HG03025 (cell line): ENCODE data around the gene PPM1N.
A peak's percentile ranks its signal among the peaks of the same experiment; 100 is the strongest.

Source experiments
- ATAC-seq: cut with Tn5 transposase; IDR thresholded peaks from one replicate; pipeline ENCODE4 v1.9.1; 2021; ENCODE audit warnings: mild to moderate bottlenecking, moderate library complexity; ENCODE audit not compliant: unreplicated experiment, low FRiP score

The PPM1N gene

DNA sequence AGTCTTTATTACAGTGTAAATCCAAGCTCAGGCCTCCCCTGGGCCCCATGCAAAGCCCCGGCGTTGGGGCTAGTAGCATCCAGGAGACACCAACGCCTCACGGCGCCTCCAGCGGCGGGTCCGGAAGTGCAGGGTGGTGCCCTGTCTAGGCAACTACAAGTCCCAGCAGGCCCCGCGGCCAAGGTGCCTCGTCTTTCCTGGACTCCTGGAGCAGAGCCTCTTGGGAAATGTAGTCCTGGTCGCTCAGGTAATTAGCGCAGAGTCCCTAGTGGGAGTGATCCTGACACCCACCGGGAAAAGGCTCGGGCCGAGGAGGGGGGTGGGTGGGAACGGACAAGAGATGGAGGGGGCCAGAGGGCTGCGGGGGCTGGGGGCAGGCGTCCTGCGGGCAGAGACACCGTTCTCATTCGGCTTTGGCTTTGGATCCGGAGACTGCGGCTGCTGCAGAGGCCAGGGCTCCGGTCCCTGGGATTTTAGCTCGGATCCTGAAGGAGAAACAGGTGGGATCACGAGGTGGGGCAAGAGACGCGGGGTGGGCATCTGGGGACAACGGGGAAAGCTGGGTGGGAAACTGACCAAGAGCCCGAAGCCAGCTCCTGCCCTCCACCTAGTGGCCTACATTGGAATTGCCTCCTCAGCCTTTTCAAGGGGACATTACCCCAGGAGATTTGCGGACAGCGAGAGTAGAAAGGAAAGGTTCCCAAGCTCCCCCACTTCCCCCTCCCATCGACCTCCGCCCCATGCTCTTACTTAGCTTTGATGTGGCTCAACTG lies 12.8 kb upstream of the PPM1N start:
- ATAC-seq = peak; percentile 87

DNA sequence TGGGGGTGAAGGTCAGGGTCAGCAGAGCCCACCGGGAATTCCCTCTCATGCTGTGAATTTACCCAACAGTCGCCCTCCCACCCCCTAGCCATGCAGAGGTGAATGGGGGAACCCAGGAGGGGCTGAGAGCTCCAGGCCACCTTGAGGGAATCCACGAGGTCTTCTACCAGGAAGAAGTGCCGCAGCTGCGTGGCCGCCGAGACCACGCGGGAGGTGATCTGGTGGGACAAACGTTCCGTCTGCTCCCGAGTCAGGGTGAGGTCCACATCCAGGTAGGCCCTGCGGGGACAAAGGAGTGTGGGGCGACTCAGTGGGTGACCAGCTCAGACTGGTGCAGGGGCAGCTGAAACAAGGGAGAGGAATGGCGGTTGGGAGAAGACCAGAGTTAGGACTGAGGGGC lies 9.5 kb upstream of the PPM1N start:
- ATAC-seq = no peak

DNA sequence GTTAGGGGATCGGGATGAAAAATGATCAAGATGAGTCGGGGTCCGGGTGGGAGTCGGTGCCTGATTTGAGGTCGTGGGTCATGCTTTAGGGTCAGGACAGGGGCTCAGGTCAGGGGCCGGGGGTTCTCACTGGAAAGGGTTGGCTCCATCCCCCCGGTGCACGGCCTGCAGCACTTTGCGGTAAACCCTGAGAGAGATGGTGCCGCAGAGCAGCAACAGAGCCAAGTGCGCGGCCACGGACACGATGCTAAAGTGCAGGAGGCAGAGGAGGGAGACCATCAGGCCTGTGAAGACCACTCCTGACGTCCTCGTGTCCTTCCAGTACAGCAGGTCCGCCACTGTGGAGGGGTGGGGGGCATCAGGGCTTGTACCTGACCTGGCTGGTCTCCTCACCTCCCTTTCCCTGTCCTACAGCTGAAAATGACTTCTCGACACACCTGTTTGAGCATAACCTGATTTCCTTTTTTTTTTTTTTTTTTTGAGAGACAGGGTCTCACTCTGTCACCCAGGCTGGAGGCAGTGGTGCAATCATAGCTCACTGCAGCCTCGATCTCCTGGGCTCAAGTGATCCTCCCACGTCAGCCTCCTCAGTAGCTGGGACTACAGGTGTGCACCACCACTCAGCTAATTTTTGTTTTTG lies 8.9 kb upstream of the PPM1N start:
- ATAC-seq = no peak

DNA sequence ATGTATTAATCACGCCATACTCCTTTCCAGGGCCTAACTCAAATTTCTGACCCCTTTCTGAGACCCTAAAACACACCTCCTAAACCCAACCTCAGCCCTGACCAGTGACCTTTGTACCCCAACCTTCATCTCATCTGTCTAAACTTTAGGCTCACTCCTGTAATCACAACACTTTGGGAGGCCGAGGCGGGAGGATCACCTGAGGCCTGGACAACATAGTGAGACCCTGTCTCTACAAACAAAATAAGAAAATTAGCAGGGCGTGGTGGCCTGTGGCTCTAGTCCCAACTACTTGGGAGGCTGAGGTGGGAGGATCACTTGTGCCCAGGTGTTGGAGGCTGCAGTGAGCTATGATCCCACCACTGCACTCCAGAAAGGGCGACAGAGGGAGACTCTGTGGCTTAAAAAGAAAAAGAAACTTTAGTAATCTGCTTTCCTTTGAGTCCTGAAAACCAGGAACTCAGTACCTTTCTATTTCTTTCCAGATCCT lies 6.1 kb upstream of the PPM1N start:
- no peak for ATAC-seq

DNA sequence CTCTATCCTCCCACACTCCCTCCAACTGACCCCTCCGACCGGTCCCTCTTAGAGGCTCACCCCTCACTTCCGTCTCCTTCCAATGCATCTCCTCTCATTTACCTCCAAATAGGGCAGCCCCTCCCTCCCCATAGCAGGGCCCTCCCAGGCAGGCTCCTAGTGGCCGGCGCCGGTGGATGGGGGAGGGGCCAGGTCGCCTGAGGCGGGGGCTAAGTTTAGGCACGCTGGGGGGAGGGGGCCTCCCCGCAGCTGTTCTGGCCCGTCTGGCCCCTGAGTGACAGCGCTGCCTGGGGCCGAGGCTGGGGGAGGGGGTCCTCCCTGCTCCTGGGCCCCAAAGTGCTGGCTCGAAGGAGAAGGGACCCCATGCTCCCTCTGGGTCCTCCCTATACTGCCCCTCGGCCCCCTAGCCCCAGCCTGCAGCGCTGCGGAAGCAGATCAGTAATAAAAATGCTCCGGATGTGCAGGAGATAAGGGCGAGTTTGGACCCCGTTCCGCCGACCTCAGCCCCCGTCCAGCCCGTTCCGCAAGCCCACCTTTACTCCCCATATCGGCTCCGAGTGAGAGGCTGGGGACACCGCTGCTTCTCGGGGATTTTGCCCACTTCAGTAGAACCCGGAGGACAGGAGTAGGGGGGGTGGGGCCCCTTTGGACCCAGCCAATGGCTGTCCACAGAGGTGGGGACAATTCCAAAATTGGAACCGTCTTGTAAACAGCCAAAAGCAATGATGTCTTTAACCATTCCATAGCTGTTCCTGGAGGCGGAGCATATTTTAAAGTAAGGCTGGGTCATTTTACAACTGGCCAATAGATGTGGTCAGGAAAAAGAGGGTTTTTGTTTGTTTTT lies 5.4 kb upstream of the PPM1N start:
- no peak for ATAC-seq

DNA sequence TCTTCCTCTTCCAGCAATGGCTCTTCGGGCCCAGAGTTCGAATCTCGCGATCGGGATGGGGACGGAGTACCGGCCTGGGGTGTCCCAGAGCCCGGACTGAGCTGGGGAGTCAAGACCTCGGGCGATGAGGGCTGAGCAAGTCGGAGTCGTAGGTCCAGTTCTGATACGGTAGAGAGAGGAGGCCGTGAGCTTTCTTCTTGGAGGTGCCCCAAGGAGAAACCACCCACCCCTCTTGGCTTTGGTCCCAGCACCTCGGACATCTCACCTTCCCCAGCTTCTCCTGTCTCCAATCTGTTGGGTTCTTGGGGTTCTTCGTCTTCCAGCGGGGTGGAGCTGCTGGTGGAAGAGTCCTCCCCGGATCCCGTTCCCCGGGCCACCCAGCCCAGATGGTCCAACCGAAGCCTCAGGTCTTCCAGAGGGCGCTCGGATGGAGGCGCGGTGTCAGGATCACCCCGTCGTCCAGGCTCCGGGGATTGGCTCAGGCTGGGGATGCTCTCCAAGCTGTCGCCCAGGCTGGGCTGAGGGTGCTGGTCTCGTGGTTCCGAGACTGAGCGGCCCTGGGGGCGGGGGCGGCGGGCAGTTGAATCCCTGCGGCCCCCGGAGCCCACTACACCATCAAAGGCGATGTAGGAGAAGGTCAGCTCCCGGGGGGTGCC lies 3.9 kb upstream of the PPM1N start:
- ATAC-seq = no peak

DNA sequence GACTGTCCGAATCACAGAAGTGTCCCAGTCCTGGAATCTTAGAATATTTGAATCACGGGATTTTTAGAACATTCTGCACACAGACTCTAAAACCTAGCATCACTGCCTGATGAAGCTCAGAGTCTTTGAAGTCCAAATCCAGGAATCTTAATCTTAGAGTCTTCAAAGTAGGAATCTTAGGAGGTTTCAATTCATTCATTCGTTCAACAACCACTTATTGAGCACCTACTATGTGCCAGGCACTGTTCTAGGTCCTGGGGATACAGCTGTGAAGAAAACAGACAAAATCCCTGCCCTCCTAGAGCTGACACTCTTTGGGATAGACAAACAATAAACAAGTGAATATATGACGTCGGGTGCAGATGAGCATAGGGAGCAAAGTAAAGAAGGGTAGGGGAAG lies 3.1 kb upstream of the PPM1N start:
- ATAC-seq = no peak

DNA sequence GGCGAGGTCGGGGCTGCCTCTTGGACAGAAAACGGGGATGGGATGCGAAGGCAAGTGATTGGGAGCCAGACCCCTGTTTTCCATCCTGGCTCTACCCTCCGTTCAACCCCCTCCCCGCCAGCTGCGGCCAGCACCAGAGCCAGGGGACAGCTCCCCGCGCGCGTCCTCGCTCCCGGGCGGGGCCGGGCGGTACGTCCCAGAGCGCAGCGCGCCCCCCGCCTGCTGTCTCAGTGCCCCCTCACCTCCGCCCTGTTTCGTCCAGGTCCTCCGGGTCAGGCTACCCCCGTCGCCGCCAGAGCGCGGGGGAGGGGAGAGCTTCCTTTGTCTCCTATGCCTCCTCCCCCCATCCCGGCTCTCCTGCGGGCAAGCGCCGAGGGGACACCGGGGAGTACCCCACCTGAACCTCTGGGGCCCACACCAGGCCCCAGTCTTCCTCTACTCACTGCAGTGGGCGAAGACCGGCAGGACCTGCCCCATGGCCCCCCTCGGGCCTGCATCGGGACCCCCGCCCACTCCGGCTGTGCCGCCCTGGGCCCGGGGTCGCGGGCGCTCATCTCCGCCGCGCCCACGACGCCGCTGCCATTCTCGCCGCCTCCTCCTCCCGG lies 1.8 kb upstream of the PPM1N start:
- no peak for ATAC-seq

DNA sequence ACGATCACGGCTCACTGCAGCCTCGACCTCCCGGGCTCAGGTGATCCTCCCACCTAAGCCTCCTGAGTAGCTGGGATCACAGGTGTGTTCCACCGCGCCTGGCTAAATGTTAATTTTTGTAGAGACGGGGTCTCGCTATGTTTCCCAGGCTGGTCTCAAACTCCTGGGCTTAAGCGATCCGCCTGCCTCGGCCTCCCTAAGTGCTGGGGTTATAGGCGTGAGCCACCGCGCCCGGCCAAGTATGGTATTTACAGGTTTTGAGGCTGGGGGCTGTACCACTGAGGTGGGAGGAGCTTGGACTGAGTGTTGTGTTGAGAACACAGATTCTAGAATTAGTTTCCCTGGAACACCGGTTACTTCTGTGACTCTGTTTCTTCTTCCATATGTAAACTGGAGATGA lies 452 bp upstream of the PPM1N start:
- no peak for ATAC-seq

DNA sequence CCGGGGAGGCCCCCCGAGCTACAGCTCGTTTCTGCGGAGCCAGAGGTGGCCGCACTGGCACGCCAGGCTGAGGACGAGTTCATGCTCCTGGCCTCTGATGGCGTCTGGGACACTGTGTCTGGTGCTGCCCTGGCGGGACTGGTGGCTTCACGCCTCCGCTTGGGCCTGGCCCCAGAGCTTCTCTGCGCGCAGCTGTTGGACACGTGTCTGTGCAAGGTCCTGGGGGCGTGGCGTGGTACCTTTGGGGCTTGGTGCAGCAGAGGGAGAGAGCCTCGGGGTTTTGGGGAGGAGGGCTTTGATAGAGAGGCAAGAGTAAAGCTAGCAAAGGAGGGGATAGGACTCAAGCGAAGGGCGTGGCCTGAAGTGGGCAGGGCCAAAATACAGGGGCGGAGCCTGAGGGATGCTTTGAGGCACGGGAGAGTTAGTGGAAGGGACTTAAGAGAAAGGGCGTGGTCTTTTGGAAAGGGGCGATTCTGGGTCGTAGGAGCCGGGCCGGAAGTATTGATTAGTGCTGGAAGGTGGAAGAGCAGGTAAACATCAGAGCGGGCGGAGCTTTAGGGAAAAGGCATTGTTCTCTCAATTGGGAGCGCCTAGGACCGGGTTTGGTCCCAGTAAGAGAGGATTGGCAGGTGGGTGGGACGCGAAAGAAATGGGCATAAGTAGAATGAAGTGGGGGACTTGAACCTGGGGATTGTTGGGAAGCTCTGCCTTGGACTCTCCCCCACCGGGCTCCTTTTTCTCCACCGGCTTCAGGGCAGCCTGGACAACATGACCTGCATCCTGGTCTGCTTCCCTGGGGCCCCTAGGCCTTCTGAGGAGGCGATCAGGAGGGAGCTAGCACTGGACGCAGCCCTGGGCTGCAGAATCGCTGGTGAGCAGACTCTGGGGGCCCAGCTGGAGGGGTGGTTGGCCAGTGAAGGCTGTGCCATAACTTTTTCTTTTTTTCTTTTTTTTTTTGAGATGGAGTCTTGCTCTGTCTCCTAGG lies 1.2 kb downstream of the PPM1N start:
- ATAC-seq = no peak

DNA sequence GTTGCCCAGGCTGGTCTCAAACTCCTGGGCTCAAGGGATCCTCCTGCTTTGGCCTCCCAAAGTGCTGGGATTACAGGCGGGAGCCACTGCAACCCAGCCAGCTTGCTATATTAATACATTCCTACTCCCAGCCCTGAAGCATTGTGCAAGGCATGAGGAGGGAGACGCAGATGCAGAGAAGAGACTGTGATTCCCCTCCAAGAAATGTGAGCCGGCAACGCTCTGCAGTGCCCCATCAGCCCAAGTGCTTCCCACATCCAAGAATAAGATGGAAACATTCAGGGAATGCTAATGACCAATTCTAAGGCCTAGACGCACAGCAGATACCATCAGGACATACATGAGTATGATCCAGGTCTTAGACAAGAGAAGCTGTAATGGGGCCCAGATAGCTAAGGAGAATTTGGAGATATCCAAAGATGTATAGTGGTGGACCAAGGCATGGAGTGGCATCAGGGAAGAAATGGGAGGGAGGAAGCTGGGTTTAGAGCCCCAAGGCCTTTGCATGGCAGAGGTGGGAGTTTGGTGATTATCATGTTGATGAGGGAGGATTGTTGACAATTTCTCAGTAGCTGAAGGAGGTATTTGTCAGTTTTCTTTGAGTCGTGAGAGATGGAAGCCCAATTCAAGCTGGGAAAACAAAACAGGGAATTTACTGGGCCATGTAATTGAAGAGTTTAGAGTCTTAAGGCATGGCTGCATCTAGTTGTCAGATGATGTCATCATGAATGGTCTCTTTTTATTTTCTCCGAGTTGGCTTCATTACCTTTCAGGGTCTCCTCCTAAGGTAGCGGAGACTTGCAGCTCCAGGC lies 2.9 kb downstream of the PPM1N start:
- ATAC-seq = no peak

DNA sequence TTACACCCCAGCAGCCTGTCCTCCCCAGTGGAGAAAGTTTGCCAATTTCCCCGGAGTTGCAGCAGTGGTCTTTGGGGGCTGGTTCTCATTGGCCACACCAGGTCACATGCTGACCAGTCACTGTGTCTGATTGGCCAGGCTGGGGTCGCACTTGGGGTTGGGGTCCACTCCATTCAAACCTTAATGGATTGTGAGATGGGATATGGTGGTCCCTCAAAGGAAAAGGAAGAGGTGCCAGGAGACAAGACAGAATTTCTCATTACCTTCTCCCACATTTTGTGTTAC lies 3.4 kb downstream of the PPM1N start:
- ATAC-seq = no peak

DNA sequence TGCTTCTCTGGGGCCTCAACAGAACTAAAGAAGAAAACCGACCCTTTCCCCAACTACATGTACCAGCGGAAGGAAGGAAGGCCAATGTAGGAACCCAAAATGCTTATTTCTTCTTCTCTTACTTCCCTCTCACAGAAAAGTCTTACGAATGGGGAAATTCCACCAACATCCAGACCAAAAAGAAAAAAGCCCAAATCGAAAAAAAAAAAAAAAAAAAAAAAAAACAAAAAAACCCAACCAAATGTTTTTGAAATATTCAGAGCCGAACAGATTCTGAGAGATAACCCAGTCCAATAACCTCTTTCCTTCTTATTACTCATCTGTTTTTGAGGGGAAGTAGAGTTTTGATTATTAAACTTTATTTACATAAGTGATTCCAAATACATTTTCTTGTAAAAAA lies 3.9 kb downstream of the PPM1N start:
- no peak for ATAC-seq

DNA sequence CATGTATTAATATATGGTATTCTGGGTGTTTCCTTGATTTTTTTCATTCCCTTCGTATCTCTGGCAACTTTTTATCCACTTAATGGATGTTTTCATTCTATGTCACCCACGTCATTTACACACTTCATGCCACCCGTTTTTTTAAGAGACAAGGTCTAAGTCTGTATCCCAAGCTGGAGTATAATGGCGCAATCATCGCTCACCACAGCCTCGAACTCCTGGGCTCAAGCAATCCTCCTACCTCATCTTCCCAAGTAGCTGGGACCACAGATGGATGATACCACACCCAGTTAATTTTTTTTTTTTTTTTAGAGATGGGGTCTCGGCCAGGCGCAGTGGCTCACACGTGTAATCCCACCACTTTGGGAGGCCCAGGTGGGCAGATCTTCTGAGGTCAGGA lies 5.7 kb downstream of the PPM1N start:
- no peak for ATAC-seq

DNA sequence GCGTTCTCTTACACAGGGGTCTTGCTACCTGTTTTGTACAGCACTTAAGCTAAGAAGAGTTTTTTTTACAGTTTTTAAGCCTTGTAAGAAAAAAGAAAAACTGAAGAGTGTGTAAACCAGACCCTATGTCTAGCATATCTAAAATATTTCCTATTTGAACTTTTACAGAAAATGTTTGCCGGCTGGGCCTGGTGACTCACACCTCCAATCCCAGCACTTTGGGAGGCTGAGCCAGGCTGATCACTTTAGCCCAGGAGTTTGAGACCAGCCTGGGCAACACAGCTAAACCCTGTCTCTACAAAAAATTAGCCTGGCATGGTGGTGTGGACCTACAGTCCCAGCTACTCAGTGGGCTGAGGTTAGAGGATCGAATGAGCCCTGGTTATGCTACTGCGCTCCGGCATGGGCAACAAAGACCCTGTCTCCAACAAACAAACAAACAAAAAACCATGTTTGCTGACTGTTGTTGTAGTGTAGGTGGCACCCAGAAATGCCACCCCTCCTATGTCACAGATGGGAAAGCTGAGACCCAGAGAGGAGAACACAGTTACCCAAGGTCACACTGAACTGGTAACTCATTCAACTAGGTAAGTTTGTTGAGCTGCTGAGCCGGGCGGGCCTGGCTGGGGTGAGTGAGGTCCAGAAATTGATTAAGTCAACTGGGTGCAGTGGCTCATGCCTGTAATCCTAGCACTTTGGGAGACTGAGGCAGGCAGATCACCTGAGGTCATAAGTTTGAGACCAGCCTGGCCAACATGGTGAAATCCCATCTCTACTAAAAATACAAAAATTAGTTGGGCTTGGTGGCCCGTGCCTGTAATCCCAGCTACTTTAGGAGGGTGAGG lies 7.1 kb downstream of the PPM1N start:
- no peak for ATAC-seq

DNA sequence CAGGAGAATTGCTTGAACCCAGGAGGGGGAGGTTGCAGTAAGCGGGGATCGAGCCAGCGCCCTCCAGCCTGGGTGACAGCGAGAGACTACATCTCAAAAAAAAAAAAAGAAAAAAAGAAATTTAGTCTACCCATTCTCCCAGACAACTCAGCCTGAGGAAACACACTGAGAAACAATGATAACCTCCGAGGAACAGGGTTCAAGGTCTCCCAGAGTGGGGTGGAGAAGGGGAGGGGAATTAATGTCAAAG lies 7.7 kb downstream of the PPM1N start:
- no peak for ATAC-seq

DNA sequence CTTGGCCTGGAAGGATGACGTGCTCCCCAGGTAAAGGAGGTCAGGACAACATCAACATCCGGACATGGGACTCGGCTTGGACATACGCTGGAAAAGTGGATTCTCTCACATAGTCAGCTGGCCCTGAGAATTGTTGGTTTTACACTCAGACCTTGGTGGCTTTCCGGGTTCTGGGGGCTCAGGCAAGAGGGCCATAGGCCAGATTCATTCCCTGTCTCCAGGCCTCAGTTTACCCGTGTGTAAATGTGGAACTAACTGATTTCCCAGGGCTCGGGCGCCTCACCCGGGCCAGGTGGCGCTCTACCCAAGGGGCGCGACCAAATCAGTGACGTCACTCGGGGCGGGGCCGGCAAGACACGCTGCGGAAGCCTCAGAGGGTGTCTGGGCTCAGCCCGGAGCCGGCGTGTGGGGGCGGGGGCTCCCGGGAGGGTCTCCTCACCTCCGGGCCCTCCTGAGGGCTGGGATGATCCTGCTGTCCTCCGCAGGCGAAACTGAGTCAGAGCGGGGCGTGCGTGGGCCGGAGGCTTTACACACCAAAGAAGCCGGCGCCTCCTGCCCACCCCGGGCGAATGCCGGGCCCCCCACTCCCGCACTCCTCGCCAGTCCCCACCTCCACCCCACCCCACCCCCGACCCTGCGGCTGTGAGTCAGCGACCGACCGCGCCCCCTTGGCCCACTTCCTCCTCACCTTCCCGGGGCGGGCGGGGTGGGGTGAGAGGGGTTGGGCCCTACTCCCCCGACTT lies 8.2 kb downstream of the PPM1N start:
- ATAC-seq = peak; percentile 43
